HG02759 (cell line): Measurements from ENCODE around the gene KIAA1671.
"Not testable (repeated sequence)": the region's sequence is repeated elsewhere in the genome, so short reads cannot be mapped to it uniquely, and the experiment has no call there.

Experiments
- ATAC-seq: cut with Tn5 transposase; IDR thresholded peaks from one replicate; pipeline ENCODE4 v1.9.1; 2021; ENCODE audit warnings: mild to moderate bottlenecking, moderate library complexity; ENCODE audit not compliant: unreplicated experiment

The KIAA1671 gene

DNA sequence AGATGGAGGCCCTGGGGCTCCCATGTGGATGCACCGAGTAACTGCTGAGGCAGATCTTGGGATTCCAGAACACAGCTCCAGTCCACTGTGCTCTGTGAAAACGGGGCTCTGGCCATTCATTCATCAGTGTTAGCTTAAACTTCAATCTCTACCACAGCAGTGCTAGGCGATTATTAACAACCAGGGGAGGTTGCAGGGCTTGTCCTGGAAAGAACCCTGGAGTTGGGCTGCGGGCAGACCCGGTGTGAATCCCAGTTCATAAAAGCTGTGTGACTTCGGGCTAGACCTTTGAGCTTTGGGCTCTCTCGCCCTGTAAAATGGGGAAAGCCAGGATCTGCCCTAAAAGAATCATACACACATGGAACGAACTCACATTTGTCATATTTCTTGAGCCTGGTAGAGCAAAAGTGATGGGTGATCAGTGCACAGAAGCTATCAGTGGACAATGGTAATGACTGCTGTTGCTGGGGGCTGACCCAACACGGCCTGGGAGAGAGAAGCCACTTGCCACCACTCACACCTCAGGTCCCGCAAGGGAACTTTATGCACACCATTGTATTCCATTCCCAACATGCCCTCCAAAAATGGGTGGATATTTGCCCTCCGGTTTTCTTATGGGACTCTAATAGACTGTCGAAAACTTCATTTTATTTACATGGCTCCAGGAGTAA lies 231.6 kb downstream of the KIAA1671 start:
- no peak for ATAC-seq

DNA sequence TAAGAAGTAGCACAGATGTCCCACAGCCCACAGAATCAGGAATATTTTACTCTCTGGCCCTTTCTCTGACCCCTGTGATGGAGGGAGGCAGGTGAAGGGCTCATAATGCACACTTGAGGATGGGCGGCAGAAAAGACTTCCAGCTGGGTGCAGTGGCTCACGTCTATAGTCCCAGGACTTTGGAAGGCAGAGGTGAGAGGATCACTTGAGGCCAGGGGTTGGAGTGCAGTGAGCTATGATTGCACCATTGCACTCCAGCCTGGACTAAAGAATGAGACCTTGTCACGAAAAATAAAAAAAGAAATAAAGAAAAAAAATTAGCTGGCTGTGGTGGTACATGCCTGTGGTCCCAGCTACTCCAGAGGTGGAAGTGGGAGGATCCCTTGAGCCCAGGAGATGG lies 233.6 kb downstream of the KIAA1671 start:
- no peak for ATAC-seq

- no peak for ATAC-seq
These were observed 235.0 kb downstream of the KIAA1671 start for GRCh38 chr22:25187469-25187868.

DNA sequence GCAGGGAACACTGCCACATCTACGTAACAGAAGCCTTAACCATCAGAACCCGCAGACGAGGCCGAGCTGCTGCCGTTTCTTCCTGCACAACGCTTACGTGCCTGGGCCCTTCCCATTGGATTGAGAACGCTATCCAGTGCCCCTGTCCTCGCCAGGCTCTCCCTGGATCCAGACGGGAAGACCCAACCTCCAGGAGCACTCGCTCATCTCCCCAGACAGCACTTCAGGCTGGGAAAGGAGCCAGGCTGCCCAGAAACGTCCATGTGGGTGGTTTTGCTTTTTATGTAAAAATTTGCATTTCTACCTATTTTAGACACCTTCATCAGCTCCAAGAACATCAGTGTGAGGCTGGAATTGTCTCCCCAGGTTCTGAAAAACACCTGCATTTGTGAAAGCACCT lies 239.9 kb downstream of the KIAA1671 start:
- ATAC-seq, result no peak

- no peak for ATAC-seq
These were observed 240.6 kb downstream of the KIAA1671 start for GRCh38 chr22:25193130-25193529.

DNA sequence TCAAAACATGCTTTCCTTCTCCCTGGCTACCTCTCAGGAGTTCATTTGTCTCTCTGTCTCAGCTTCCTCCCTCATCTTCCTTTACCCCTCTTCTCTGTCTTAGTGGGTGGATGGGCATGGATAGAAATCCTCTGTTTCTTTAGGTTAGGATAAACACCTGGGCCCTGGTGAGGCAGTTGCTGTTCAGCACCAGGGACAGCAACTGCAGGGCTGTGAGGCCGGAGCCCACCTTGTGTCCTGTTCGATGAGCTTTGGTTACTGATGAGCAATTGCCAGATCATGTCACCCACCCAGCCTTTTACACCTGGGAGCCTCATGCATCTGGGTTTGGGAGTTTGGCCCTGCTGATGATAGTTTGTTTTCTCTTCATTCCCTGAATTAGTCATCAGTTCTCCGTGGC lies 241.0 kb downstream of the KIAA1671 start:
- no peak for ATAC-seq

- no peak for ATAC-seq
These were observed 243.8 kb downstream of the KIAA1671 start for GRCh38 chr22:25196326-25196725.

DNA sequence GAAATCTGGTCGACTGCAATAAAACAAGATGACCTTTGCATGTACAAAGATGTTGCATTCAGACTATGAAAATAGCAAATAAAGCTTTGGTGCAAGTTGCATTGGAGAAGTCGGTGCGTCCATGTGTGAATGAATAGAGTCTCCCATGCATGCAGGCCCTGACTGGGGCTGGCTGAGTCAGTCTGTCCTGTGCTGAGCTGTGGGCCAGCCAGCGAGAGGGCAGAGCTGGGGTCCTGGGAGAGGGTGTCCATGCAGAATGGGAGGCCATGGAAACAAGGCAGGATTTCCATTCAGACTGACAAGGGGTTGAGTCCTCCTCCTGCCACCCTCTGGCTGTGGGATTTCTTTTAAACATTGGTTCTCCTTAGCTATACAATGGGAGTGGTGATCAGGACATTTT lies 244.8 kb downstream of the KIAA1671 start:
- ATAC-seq, result no peak

- no peak for ATAC-seq
These were observed 247.4 kb downstream of the KIAA1671 start, which contains the start of gene CRYBB3 for GRCh38 chr22:25199731-25200520. TSS of gene CRYBB3 (plus strand) at chr22:25199858. CDS start at chr22:25201397, 1,539 bp downstream.

DNA sequence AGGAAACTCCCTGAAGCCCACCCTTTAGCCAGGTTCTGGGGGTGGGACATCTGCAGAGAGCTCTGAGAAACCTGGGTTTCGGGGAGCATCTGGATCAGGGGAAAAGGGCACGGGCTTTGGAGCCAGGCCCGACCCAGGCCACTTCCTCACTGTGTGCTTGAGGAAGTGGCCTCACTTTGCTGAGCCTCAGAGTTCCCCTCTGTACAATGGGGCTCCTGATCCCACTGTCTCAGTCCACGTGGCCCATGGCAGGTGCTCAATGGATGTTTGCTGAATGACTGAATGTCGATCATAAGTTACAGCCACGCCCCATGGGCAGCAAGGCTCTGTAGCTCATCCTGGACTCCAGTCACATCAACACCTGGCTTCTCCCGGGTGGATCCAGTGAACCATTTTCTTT lies 248.5 kb downstream of the KIAA1671 start:
- no peak for ATAC-seq

- no peak for ATAC-seq
These were observed 249.2 kb downstream of the KIAA1671 start for GRCh38 chr22:25201557-25202273.

GRCh38 chr22:25202290-25202921 lies 249.9 kb downstream of the KIAA1671 start:
- ATAC-seq, result no peak

- no peak for ATAC-seq
These were observed 250.6 kb downstream of the KIAA1671 start for GRCh38 chr22:25203082-25203481.

GRCh38 chr22:25204547-25204946 lies 252.0 kb downstream of the KIAA1671 start:
- not testable (repeated sequence) for ATAC-seq

DNA sequence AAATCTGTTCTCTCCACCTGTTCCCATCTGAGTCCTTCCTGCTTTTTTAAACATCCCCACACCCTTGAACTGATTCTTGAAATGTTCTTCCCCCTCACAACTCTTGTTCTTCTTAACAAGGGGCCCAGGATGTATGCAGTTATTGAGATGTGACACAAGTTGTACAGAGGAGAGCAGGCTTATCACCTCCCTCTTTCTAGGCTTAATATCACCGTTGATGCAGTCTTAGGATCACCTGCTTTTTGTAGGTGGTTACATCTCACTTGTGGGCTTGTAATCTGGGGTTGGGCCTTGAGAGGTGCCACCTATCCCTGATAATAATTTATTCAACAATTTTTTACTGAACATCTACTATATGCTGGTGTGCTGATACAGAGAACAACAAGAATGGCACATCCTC lies 253.3 kb downstream of the KIAA1671 start:
- ATAC-seq, result no peak

- no peak for ATAC-seq
These were observed 254.5 kb downstream of the KIAA1671 start for GRCh38 chr22:25206998-25207397.

GRCh38 chr22:25207553-25208157 lies 255.1 kb downstream of the KIAA1671 start:
- no peak for ATAC-seq

- ATAC-seq, result no peak
These were observed 255.8 kb downstream of the KIAA1671 start for GRCh38 chr22:25208328-25208727.

DNA sequence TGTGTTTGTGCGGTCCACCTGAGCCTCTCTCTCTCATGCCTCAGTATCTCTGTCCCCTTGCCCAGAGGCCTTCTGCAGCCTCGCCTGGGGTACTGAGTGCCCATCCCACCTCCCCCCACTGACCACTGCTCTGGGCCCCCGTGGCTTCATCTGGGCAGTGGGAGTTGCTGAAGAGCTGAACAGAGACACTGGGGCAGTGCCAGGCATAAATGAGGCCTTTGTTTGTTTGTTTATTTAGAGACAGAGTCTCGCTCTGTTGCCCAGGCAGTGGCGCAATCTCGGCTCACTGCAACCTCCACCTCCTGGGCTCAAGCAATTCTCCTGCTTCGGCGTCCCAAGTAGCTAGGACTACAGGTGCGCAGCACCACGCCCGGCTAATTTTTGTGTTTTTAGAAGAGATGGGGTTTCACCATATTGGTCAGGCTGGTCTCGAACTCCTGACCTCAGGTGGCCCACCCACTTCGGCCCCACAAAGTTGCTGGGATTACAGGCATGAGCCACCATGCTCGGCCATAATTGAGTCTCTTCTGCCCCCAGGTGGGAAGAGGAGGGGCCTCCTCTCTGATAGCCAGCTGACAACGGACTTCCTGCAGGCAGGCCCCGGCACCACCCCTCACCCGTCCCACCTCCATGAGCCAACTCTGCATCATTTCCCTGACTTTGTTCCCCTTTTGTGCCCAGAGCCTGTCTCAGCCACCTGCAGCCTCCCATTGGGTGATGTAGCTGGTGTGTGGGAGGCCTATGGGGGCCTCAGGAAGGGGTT lies 256.4 kb downstream of the KIAA1671 start:
- no peak for ATAC-seq

DNA sequence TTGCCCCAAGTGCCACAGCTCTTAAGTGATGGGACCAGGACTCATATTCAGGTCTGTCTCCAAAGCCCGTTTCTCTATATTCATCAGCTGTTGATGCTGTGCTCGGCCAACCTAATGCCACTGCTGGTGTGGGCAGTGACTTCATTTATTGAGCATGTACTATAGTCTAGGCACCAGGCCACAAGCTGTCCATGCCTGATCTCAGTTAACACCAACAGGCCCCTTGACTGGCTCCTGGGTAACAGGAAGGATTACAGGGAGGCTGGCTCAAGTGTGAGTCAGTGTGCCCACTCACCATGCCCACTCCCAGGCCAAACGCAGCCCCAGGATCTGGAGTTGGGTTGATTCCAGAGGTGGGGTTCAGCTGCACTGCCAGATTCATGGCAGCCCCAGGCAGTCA lies 258.3 kb downstream of the KIAA1671 start:
- no peak for ATAC-seq
